SK-N-SH treated with all-trans-retinoic acid at 6 μM for 48 hours (cell line): ENCODE measurements around the gene ESAM.

ENCODE experiments used
- ARNTL ChIP-seq: fragments of 450-650 bp; formaldehyde crosslinking; IDR thresholded peaks from 2 replicates; pipeline ENCODE4 v1.5.0; 2020; ENCODE audit warnings: low read depth, mild to moderate bottlenecking, moderate library complexity, borderline replicate concordance
- BACH2 ChIP-seq: fragments of 250-450 bp; sonication (Bioruptor Pico); IDR thresholded peaks from 2 replicates; pipeline ENCODE4 v1.9.0; 2021; ENCODE audit warnings: mild to moderate bottlenecking, borderline replicate concordance
- CSRNP3 ChIP-seq: fragments of 250-450 bp; sonication (Bioruptor Pico); IDR thresholded peaks from 2 replicates; pipeline ENCODE4 v1.5.1; 2021; ENCODE audit warnings: mild to moderate bottlenecking, moderate library complexity
- GLIS3 ChIP-seq: fragments of 250-450 bp; sonication (Bioruptor Pico); IDR thresholded peaks from 2 replicates; pipeline ENCODE4 v1.5.0; 2020; ENCODE audit warnings: mild to moderate bottlenecking, moderate library complexity
- ISL1 ChIP-seq: fragments of 250-450 bp; sonication (Bioruptor Pico); IDR thresholded peaks from 2 replicates; pipeline ENCODE4 v2.1.2; 2022; ENCODE audit warnings: mild to moderate bottlenecking, moderate library complexity
- RARB ChIP-seq: fragments of 250-450 bp; sonication (Bioruptor Pico); IDR thresholded peaks from 2 replicates; pipeline ENCODE4 v1.8.0; 2021; ENCODE audit warnings: mild to moderate bottlenecking, moderate library complexity
- SNAI2 ChIP-seq: fragments of 250-450 bp; sonication (Bioruptor Pico); IDR thresholded peaks from 2 replicates; pipeline ENCODE4 v1.5.0; 2020; ENCODE audit warnings: mild to moderate bottlenecking, moderate library complexity
- TCF4 ChIP-seq: fragments of 250-450 bp; sonication (Bioruptor Pico); IDR thresholded peaks from 2 replicates; pipeline ENCODE4 v1.8.0; 2021; ENCODE audit warnings: mild to moderate bottlenecking, moderate library complexity, borderline replicate concordance
- TOX ChIP-seq: fragments of 250-450 bp; sonication (Bioruptor Pico); IDR thresholded peaks from 2 replicates; pipeline ENCODE4 v1.8.0; 2021; ENCODE audit warnings: mild to moderate bottlenecking, moderate library complexity, borderline replicate concordance
- ZFP30 ChIP-seq: fragments of 450-650 bp; formaldehyde crosslinking; IDR thresholded peaks from 2 replicates; pipeline ENCODE4 v1.5.0; 2022; ENCODE audit warnings: mild to moderate bottlenecking, moderate library complexity
- ZNF70 ChIP-seq: fragments of 450-650 bp; formaldehyde crosslinking; IDR thresholded peaks from 2 replicates; pipeline ENCODE4 v1.5.0; 2020; ENCODE audit warnings: mild to moderate bottlenecking, moderate library complexity
- TF ChIP-seq, protein P1 (sequence below): fragments of 250-450 bp; sonication (Bioruptor Pico); IDR thresholded peaks from 2 replicates; pipeline ENCODE4 v1.5.1; 2020; ENCODE audit warnings: low read depth, mild to moderate bottlenecking, moderate library complexity
- TF ChIP-seq, protein P2 (sequence below): fragments of 250-450 bp; sonication (Bioruptor Pico); IDR thresholded peaks from 2 replicates; pipeline ENCODE4 v1.8.0; 2020; ENCODE audit warnings: mild to moderate bottlenecking, moderate library complexity, borderline replicate concordance

DNA sequence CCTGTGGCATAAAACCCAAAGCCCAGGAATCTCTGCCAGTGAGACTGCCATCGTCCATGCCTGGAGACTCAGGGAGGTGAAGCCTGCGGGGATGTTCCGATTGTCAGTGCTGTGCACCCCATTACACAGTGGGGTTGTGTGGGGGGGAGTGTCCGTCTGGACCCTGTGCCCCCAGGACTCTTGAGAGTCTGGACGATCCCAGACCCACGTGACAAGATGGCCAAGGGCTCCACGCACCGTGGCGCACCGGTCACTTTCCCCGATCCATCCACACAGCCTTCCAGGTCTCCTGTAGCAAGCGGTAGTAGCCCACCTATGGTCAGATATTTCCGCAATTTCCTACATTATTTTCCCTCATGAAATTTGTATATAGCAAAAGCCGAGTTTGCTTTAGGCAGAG is 43.3 kb downstream of the ESAM start:
- TF ChIP-seq BACH2 (CRISPR knock-in tag) = no peak
- no peak for TF ChIP-seq ARNTL
- no peak for TF ChIP-seq TCF4 (CRISPR knock-in tag)
- TF ChIP-seq, protein P1, sequence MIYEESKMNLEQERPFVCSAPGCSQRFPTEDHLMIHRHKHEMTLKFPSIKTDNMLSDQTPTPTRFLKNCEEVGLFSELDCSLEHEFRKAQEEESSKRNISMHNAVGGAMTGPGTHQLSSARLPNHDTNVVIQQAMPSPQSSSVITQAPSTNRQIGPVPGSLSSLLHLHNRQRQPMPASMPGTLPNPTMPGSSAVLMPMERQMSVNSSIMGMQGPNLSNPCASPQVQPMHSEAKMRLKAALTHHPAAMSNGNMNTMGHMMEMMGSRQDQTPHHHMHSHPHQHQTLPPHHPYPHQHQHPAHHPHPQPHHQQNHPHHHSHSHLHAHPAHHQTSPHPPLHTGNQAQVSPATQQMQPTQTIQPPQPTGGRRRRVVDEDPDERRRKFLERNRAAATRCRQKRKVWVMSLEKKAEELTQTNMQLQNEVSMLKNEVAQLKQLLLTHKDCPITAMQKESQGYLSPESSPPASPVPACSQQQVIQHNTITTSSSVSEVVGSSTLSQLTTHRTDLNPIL (CRISPR knock-in tag) = no peak
- no peak for TF ChIP-seq CSRNP3 (CRISPR knock-in tag)
- TF ChIP-seq ZNF70 (CRISPR knock-in tag) = no peak
- no peak for TF ChIP-seq TOX
- TF ChIP-seq ZFP30 (CRISPR knock-in tag) = no peak
- TF ChIP-seq, protein P2, sequence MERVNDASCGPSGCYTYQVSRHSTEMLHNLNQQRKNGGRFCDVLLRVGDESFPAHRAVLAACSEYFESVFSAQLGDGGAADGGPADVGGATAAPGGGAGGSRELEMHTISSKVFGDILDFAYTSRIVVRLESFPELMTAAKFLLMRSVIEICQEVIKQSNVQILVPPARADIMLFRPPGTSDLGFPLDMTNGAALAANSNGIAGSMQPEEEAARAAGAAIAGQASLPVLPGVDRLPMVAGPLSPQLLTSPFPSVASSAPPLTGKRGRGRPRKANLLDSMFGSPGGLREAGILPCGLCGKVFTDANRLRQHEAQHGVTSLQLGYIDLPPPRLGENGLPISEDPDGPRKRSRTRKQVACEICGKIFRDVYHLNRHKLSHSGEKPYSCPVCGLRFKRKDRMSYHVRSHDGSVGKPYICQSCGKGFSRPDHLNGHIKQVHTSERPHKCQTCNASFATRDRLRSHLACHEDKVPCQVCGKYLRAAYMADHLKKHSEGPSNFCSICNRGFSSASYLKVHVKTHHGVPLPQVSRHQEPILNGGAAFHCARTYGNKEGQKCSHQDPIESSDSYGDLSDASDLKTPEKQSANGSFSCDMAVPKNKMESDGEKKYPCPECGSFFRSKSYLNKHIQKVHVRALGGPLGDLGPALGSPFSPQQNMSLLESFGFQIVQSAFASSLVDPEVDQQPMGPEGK (CRISPR knock-in tag) = no peak
- TF ChIP-seq RARB (CRISPR knock-in tag) = no peak
- TF ChIP-seq ISL1 (CRISPR knock-in tag) = no peak
- no peak for TF ChIP-seq SNAI2 (CRISPR knock-in tag)
- TF ChIP-seq GLIS3 (CRISPR knock-in tag) = no peak
